ENCODE data around the gene THSD4.

GRCh38 chr15:71143373-71144310 lies 28.4 kb downstream of the THSD4 start:
- TF ChIP-seq, protein P1, sequence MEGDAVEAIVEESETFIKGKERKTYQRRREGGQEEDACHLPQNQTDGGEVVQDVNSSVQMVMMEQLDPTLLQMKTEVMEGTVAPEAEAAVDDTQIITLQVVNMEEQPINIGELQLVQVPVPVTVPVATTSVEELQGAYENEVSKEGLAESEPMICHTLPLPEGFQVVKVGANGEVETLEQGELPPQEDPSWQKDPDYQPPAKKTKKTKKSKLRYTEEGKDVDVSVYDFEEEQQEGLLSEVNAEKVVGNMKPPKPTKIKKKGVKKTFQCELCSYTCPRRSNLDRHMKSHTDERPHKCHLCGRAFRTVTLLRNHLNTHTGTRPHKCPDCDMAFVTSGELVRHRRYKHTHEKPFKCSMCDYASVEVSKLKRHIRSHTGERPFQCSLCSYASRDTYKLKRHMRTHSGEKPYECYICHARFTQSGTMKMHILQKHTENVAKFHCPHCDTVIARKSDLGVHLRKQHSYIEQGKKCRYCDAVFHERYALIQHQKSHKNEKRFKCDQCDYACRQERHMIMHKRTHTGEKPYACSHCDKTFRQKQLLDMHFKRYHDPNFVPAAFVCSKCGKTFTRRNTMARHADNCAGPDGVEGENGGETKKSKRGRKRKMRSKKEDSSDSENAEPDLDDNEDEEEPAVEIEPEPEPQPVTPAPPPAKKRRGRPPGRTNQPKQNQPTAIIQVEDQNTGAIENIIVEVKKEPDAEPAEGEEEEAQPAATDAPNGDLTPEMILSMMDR (IDR thresholded peaks at IDR 0.05; ENCODE audit: low read depth, low read length, poor library complexity, severe bottlenecking): no peak
- TF ChIP-seq EZH2phosphoT487 (IDR thresholded peaks at IDR 0.05; ENCODE audit: borderline replicate concordance, low read length): no peak
